Fibroblast of villous mesenchyme (primary cell): ENCODE measurements around the gene IDH2. TPM values are rescaled to one million over a fixed set of nuclear protein-coding genes. Genes with fewer than 3 reads are reported as not detected.
A peak's percentile ranks its signal among the peaks of the same experiment; 100 is the strongest.

Source experiments
- DNase-seq: peaks from one replicate; pipeline ENCODE4 v3.0.0-alpha.2; 2010; ENCODE audit warnings: low read depth
- H3K4me3 ChIP-seq: 2 replicates; pipeline ENCODE4 v1.5.1; 2011; ENCODE audit warnings: low read depth, mild to moderate bottlenecking, low read length
- total RNA-seq: library from RNA; depleted of rRNA; stranded (reverse); fragments of >200 nt; gene quantifications from 2 replicates; pipeline ENCODE4 v1.2.3, GENCODE V29; 2012
- TF ChIP-seq, protein P1 (sequence below): IDR thresholded peaks from 2 replicates; pipeline ENCODE4 v1.5.1; 2012; ENCODE audit warnings: low read depth, mild to moderate bottlenecking, low read length; ENCODE audit not compliant: insufficient read depth

Gene IDH2
- total RNA-seq, 1 donor = 70.4 TPM

DNA sequence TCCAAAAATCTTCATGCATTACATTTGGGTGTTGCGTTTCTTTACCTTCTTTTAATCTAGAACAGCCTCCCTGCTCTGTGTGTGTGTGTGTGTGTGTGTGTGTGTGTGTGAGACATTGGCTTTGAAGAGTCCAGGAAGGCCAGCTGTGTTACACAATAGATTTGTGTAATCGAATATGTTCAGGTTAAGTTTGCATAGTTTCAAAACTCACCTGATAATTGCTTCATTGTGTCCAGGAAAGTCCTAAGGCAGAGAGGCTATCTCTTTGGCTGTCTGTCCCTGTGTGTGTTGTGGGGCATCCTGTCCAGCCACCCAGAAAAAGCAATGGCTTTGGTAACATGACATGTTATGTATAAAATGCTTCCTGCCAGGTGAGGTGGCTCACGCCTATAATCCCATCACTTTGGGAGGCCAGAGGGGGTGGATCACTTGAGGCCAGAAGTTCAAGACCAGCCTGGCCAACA, 63.6 kb downstream of the IDH2 start:
- no peak for DNase-seq
- H3K4me3 ChIP-seq = no peak overlapping the region
- TF ChIP-seq, protein P1, sequence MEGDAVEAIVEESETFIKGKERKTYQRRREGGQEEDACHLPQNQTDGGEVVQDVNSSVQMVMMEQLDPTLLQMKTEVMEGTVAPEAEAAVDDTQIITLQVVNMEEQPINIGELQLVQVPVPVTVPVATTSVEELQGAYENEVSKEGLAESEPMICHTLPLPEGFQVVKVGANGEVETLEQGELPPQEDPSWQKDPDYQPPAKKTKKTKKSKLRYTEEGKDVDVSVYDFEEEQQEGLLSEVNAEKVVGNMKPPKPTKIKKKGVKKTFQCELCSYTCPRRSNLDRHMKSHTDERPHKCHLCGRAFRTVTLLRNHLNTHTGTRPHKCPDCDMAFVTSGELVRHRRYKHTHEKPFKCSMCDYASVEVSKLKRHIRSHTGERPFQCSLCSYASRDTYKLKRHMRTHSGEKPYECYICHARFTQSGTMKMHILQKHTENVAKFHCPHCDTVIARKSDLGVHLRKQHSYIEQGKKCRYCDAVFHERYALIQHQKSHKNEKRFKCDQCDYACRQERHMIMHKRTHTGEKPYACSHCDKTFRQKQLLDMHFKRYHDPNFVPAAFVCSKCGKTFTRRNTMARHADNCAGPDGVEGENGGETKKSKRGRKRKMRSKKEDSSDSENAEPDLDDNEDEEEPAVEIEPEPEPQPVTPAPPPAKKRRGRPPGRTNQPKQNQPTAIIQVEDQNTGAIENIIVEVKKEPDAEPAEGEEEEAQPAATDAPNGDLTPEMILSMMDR = no peak

DNA sequence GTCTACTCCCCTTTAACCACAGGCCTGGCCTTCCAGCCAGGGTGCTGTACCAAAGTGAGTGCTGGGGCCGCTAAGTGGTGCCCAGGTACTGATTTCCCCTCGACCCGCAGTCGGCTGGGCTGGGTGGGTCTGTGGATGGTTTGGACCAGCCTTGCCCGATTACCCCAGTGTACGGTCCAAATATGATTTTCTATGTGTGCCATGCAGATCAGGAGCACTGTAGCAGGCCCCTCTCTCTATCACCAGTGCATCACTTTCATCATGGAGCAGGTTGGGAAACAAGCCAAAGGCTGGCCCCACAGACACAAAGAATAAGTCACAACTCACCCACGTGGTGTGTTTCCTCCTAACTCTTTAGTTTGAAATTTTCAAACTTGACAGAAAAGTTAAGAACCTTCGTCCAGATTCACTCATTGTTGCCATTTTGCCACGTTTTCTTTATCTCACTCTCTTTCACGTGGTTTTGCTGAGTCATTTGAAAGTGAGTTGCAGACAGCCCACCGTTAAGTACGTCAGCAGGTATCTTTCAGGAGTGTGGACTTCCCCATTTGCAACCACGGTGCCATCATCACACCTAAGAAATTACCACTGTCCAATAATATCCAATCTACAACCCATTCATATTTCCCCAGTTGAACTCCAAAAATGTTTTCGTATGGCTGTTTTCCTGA, 64.2 kb downstream of the IDH2 start:
- TF ChIP-seq, protein P1 = no peak
- no peak overlapping the region for H3K4me3 ChIP-seq
- peak; percentile 56 for DNase-seq

DNA sequence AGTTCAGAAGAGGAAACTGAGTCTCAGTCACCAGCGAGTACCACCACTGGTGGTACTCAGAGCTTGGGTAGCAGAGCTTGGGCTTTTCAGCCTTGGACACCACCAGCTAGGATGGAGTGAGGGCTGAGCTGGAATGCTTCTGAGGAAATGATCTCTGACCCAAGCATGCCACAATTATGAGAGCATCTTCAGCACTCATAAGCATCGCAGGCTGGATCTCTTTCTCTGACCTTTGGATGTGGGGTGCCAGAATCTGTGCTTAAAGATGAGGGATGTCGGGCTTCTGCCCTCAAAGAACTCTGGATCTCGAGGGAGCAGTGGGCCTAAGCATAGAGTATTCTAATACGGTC, 64.8 kb downstream of the IDH2 start:
- TF ChIP-seq, protein P1 = no peak
- H3K4me3 ChIP-seq = no peak overlapping the region
- DNase-seq = peak; percentile 52

DNA sequence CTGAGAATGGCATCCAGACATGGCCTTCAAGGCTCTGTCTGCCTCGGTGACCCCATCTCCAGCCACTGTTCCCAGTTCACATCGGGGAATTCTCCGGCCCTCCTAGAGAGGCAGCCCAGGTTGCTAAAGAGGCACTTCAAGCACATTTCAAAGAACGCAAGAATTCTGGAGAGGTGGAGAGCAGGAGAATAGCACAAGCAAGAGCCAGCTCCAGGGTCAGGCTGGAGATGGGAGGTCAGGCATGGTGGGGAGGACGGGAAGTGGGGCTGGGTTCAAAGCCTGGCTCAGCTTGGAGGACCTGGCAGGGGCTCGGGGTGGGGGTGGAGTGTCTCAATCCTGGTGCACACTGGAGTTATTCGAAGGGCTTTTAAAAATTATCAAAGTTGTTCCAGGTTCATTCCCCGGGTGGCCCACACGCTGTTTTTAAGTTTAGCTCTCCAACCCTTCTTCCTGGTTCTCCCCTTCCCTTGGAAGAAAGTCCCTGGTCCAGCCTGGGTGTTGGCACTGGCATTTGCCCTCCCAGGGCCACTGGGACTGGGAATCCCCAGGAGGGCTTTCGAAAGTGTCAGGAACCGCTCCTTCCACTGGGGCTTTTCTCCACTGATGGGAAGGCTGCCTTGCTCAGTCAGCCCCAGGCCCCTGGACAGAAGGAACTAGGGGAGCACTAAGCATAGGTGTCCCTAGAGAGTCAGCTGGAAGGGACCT, 65.3 kb downstream of the IDH2 start:
- no peak for DNase-seq
- TF ChIP-seq, protein P1 = no peak
- no peak overlapping the region for H3K4me3 ChIP-seq

DNA sequence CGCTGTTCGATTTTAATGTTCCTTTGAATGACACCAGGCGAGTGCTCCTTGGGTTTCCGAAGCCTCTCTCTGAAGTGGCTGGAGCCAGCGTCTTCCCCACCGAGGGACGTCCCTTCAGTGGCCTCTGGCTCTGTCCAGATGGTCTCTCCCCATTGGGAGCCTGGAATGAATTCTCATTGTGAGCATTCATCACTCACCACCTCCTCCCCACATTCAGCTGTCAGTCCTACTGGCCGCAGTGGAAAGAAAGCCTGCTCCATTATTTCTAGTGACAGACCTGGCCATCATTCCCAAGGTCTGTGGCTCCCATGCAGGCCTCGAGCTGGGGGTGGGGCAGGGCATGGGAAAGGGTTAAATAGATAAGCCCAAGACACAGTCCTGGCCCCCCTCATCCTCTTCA, 65.9 kb downstream of the IDH2 start:
- TF ChIP-seq, protein P1 = no peak
- H3K4me3 ChIP-seq = no peak overlapping the region

DNA sequence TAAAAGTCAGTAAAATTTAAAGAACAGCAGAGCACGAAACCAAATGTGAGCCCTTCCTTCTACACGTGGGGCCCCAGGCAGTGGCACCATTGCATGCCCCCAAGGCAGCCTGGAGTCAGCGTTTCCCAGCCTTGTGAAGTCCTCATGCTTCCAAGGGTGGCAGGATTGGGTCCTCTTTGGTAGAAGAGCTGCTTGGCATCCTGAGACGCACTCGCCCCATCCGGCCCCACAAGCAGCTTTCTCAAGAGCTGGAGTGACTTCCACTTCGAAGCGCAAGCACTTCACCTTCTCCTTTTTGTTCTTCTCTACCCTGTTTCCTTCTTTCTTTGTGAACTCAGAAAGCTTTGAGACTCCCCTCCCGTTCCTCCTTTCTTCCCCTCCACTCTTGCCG, 66.4 kb downstream of the IDH2 start:
- DNase-seq = no peak
- TF ChIP-seq, protein P1 = no peak
- no peak overlapping the region for H3K4me3 ChIP-seq

More for the DNA sequence above, 65.9 kb downstream of the IDH2 start:
- DNase-seq = no peak
